GM12878 (cell line): ENCODE data around the gene HS3ST6. TPM values are rescaled to one million over a fixed set of nuclear protein-coding genes. Genes with fewer than 3 reads are reported as not detected.
A peak's percentile ranks its signal among the peaks of the same experiment; 100 is the strongest.

Source experiments
- BACH1 ChIP-seq: fragments of 450-650 bp; IDR thresholded peaks from 2 replicates; pipeline ENCODE4 v1.6.1; 2017; ENCODE audit warnings: mild to moderate bottlenecking, borderline replicate concordance
- CTCF ChIP-seq, 3 experiments: IDR thresholded peaks in 2 of 3; conservative IDR thresholded peaks in 1 of 3; 2 replicates each; pipeline ENCODE4 v1.5.1; 2011; ENCODE audit warnings: low read depth in 3 of 3, low read length in 3 of 3, mild to moderate bottlenecking in 3 of 3, control low read depth in 2 of 3, moderate library complexity in 2 of 3, inconsistent platforms in 1 of 3, mixed read lengths in 1 of 3; ENCODE audit not compliant: control insufficient read depth in 2 of 3, insufficient read depth in 1 of 3; ENCODE audit errors: extremely low read depth in 1 of 3
- ELK1 ChIP-seq: IDR thresholded peaks from 2 replicates; pipeline ENCODE4 v1.6.1; 2012; ENCODE audit warnings: low read depth, low read length, improper control_type of control experiment
- HDAC6 ChIP-seq: fragments of 200-600 bp; sonication (generic); IDR thresholded peaks from one replicate; pipeline ENCODE4 v1.8.0; 2017; ENCODE audit warnings: antibody characterized with exemption; ENCODE audit not compliant: unreplicated experiment
- HDGF ChIP-seq: fragments of 450-650 bp; IDR thresholded peaks from 2 replicates; pipeline ENCODE4 v1.6.1; 2016; ENCODE audit warnings: antibody characterized with exemption
- KLF5 ChIP-seq: fragments of 450-650 bp; IDR thresholded peaks from 2 replicates; pipeline ENCODE4 v1.6.1; 2014; ENCODE audit warnings: mild to moderate bottlenecking; ENCODE audit not compliant: partially characterized antibody
- NR2C1 ChIP-seq: fragments of 450-650 bp; IDR thresholded peaks from 2 replicates; pipeline ENCODE4 v1.6.1; 2017; ENCODE audit warnings: antibody characterized with exemption, mild to moderate bottlenecking, moderate library complexity
- RAD51 ChIP-seq: fragments of 450-650 bp; IDR thresholded peaks from 2 replicates; pipeline ENCODE4 v1.6.1; 2016; ENCODE audit warnings: moderate library complexity, mild to moderate bottlenecking, inconsistent platforms
- RFX5 ChIP-seq: IDR thresholded peaks from 2 replicates; pipeline ENCODE4 v1.6.1; 2011; ENCODE audit warnings: low read depth, low read length, improper control_type of control experiment
- SREBF1 ChIP-seq: IDR thresholded peaks from 2 replicates; pipeline ENCODE4 v1.6.1; 2012; ENCODE audit warnings: mild to moderate bottlenecking, low read length
- STAT1 ChIP-seq: fragments of 450-650 bp; conservative IDR thresholded peaks from 2 replicates; pipeline ENCODE4 v1.6.1; 2014; ENCODE audit warnings: antibody characterized with exemption, mild to moderate bottlenecking
- SUPT20H ChIP-seq: IDR thresholded peaks from 2 replicates; pipeline ENCODE4 v1.6.1; 2011; ENCODE audit warnings: low read depth, mild to moderate bottlenecking, low read length, moderate library complexity, borderline replicate concordance; ENCODE audit not compliant: control insufficient read depth
- TBL1XR1 ChIP-seq: IDR thresholded peaks from 2 replicates; pipeline ENCODE4 v1.6.1; 2012; ENCODE audit warnings: low read depth, low read length, improper control_type of control experiment
- TCF3 ChIP-seq: IDR thresholded peaks from 2 replicates; pipeline ENCODE4 v1.6.1; 2012; ENCODE audit warnings: low read depth, mild to moderate bottlenecking, low read length, borderline replicate concordance; ENCODE audit not compliant: insufficient read depth
- WRNIP1 ChIP-seq: IDR thresholded peaks from 2 replicates; pipeline ENCODE4 v1.6.1; 2011; ENCODE audit warnings: low read depth, low read length, improper control_type of control experiment, borderline replicate concordance
- ZNF274 ChIP-seq: IDR thresholded peaks from one replicate; pipeline ENCODE4 v1.8.0; 2011; ENCODE audit not compliant: insufficient read length, insufficient read depth
- polyA plus RNA-seq, 11 experiments: library from polyadenylated mRNA; depleted of rRNA in 4 of 11; unstranded in 6 of 11; stranded (reverse) in 5 of 11; fragments of >200 nt; fragmentation: Nextera tagmentation in 4 of 11; fragmentation: Illumina TruSeq in 1 of 11; extraction: Ambion mirVana in 4 of 11; extraction: Trizol in 1 of 11; gene quantifications; 1 replicate in 1 of 11; 2 replicates in 10 of 11; pipeline versions ENCODE4 v1.2.1 to v1.2.3, GENCODE V29; 2011 to 2016; ENCODE audit warnings: inconsistent platforms in 2 of 11, missing spikeins in 2 of 11, low read depth in 1 of 11
- total RNA-seq, 4 experiments: library from RNA; depleted of rRNA in 3 of 4; stranded (reverse); fragments of >200 nt in 3 of 4; fragmentation: Illumina TruSeq in 1 of 4; extraction: Trizol in 1 of 4; gene quantifications; 2 replicates each; pipeline versions ENCODE4 v1.2.1 to v1.2.3, GENCODE V29; 2013 to 2021
- TF ChIP-seq, protein P1 (sequence below): fragments of 450-650 bp; formaldehyde crosslinking; IDR thresholded peaks from 2 replicates; pipeline ENCODE4 v1.4.0; 2022; ENCODE audit warnings: mild to moderate bottlenecking, moderate library complexity
- TF ChIP-seq, protein P2 (sequence below): fragments of 450-650 bp; IDR thresholded peaks from 2 replicates; pipeline ENCODE4 v1.6.1; 2014; ENCODE audit warnings: mild to moderate bottlenecking
- TF ChIP-seq, protein P3 (sequence below): fragments of 450-650 bp; IDR thresholded peaks from 2 replicates; pipeline ENCODE4 v1.6.1; 2016; ENCODE audit warnings: mild to moderate bottlenecking

The HS3ST6 gene
- total and polyA plus RNA-seq, 10 of the 15 experiments (the other 5 are each of a cell fraction or from before 2014, with no cell fraction given), result not detected

GRCh38 chr16:1964506-1965395 is 46.5 kb upstream of the HS3ST6 start, which contains the start of gene RPS2 (continued):
- TF ChIP-seq, protein P1, sequence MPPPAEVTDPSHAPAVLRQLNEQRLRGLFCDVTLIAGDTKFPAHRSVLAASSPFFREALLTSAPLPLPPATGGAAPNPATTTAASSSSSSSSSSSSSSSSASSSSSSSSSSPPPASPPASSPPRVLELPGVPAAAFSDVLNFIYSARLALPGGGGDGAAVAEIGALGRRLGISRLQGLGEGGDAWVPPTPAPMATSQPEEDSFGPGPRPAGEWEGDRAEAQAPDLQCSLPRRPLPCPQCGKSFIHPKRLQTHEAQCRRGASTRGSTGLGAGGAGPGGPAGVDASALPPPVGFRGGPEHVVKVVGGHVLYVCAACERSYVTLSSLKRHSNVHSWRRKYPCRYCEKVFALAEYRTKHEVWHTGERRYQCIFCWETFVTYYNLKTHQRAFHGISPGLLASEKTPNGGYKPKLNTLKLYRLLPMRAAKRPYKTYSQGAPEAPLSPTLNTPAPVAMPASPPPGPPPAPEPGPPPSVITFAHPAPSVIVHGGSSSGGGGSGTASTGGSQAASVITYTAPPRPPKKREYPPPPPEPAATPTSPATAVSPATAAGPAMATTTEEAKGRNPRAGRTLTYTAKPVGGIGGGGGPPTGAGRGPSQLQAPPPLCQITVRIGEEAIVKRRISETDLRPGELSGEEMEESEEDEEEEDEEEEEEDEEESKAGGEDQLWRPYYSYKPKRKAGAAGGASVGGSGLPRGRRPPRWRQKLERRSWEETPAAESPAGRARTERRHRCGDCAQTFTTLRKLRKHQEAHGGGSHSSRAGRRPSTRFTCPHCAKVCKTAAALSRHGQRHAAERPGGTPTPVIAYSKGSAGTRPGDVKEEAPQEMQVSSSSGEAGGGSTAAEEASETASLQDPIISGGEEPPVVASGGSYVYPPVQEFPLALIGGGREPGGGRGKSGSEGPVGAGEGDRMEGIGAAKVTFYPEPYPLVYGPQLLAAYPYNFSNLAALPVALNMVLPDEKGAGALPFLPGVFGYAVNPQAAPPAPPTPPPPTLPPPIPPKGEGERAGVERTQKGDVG, result no peak
- TF ChIP-seq SUPT20H (no peak), RFX5 (no peak), KLF5 (peak; percentile 92), ELK1 (peak; percentile 10; the same call in 1 of the 2 replicates), RAD51 (no peak), STAT1 (no peak; the same call in 1 of the 2 replicates), WRNIP1 (no peak), CTCF (IDR thresholded peaks at IDR 0.05 in 2 of 3, conservative IDR thresholded peaks at IDR 0.05 in 1 of 3; ENCODE audit: control insufficient read depth in 2 of 3, extremely low read depth in 1 of 3, insufficient read depth in 1 of 3, low read depth in 3 of 3, low read length in 3 of 3) (no peak), HDAC6 (peak; percentile 96), NR2C1 (no peak), SREBF1 (no peak), TCF3 (peak; percentile 89), HDGF (no peak), ZNF274 (no peak), BACH1 (peak; percentile 77), TBL1XR1 (no peak)
- TF ChIP-seq, protein P2, sequence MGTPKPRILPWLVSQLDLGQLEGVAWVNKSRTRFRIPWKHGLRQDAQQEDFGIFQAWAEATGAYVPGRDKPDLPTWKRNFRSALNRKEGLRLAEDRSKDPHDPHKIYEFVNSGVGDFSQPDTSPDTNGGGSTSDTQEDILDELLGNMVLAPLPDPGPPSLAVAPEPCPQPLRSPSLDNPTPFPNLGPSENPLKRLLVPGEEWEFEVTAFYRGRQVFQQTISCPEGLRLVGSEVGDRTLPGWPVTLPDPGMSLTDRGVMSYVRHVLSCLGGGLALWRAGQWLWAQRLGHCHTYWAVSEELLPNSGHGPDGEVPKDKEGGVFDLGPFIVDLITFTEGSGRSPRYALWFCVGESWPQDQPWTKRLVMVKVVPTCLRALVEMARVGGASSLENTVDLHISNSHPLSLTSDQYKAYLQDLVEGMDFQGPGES, result peak; percentile 68
- TF ChIP-seq, protein P3, sequence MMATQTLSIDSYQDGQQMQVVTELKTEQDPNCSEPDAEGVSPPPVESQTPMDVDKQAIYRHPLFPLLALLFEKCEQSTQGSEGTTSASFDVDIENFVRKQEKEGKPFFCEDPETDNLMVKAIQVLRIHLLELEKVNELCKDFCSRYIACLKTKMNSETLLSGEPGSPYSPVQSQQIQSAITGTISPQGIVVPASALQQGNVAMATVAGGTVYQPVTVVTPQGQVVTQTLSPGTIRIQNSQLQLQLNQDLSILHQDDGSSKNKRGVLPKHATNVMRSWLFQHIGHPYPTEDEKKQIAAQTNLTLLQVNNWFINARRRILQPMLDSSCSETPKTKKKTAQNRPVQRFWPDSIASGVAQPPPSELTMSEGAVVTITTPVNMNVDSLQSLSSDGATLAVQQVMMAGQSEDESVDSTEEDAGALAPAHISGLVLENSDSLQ, result peak; percentile 63
